SK-N-SH treated with all-trans-retinoic acid at 6 μM for 48 hours (cell line): Measurements from ENCODE around the gene SLC1A6.

Experiments used
- SNAI2 ChIP-seq: fragments of 250-450 bp; sonication (Bioruptor Pico); IDR thresholded peaks from 2 replicates; pipeline ENCODE4 v1.5.0; 2020; ENCODE audit warnings: mild to moderate bottlenecking, moderate library complexity
- ZFP3 ChIP-seq: fragments of 250-450 bp; sonication (Bioruptor Pico); IDR thresholded peaks from 2 replicates; pipeline ENCODE4 v1.5.0; 2020; ENCODE audit warnings: mild to moderate bottlenecking, moderate library complexity

- TF ChIP-seq ZFP3 (CRISPR knock-in tag) (no peak), SNAI2 (CRISPR knock-in tag) (no peak)
Measured at GRCh38 chr19:14950421-14950820, 29.2 kb downstream of the SLC1A6 start.
